Measurements from ENCODE around the gene ABHD16A. TPM values are rescaled to one million over a fixed set of nuclear protein-coding genes. Genes with fewer than 3 reads are reported as not detected.

Gene ABHD16A
- total and polyA plus RNA-seq, 2 of the 13 experiments (the other 11 are each of a cell fraction or from before 2014, with no cell fraction given): 43.5 to 45.4 TPM

GRCh38 chr6:31729515-31729978, 26.4 kb upstream of the ABHD16A start (continued):
- TF ChIP-seq NR1H2 (CRISPR knock-in tag; IDR thresholded peaks at IDR 0.05; ENCODE audit: borderline replicate concordance, low read depth) (no peak), KLF13 (CRISPR knock-in tag; IDR thresholded peaks at IDR 0.05) (peak; percentile 76; the same call in 1 of the 2 replicates), ARID4A (CRISPR knock-in tag; IDR thresholded peaks at IDR 0.05; ENCODE audit: borderline replicate concordance) (peak; percentile 83; the same call in 1 of the 2 replicates), ZBED4 (CRISPR knock-in tag; IDR thresholded peaks at IDR 0.05; ENCODE audit: borderline replicate concordance) (peak; percentile 42; the same call in 1 of the 2 replicates), ZNF280D (CRISPR knock-in tag; IDR thresholded peaks at IDR 0.05) (peak; percentile 21), DBP (CRISPR knock-in tag; IDR thresholded peaks at IDR 0.05; ENCODE audit: not compliant biosample characterization) (peak; percentile 15), PCBP1 (IDR thresholded peaks at IDR 0.05; ENCODE audit: borderline replicate concordance, low read depth, low read length) (no peak), MNT (IDR thresholded peaks at IDR 0.05) (peak; percentile 5; the same call in 1 of the 2 replicates), HOMEZ (CRISPR knock-in tag; IDR thresholded peaks at IDR 0.05; ENCODE audit: low read depth) (peak; percentile 78), HNRNPUL1 (IDR thresholded peaks at IDR 0.05; ENCODE audit: low read depth, low read length) (no peak), ZNF44 (CRISPR knock-in tag; IDR thresholded peaks at IDR 0.05) (no peak)
